Muscle layer of duodenum (tissue), 2 donors: ENCODE results near the gene SLC30A3.

Experiments used
- H3K27ac ChIP-seq: one replicate; pipeline ENCODE4 v1.7.0; 2013; ENCODE audit warnings: mild to moderate bottlenecking, low read length
- H3K27me3 ChIP-seq: one replicate; pipeline ENCODE4 v1.7.0; 2013; ENCODE audit warnings: low read depth, mild to moderate bottlenecking, control low read depth, low read length
- H3K36me3 ChIP-seq, 2 donors: one replicate each; pipeline ENCODE4 v1.7.0; 2013; ENCODE audit warnings: low read length in 2 of 2, control low read depth in 1 of 2, mild to moderate bottlenecking in 1 of 2; ENCODE audit not compliant: insufficient read depth in 2 of 2, control insufficient read depth in 1 of 2
- H3K4me1 ChIP-seq, 2 donors: one replicate each; pipeline ENCODE4 v1.7.0; 2013; ENCODE audit warnings: low read length in 2 of 2, mild to moderate bottlenecking in 2 of 2, control low read depth in 1 of 2, moderate library complexity in 1 of 2; ENCODE audit not compliant: insufficient read depth in 2 of 2, control insufficient read depth in 1 of 2
- H3K4me3 ChIP-seq, 2 donors: one replicate each; pipeline ENCODE4 v1.7.0; 2013; ENCODE audit warnings: low read length in 2 of 2, low read depth in 1 of 2, mild to moderate bottlenecking in 1 of 2
- H3K9me3 ChIP-seq, 2 donors: one replicate each; pipeline ENCODE4 v1.7.0; 2013; ENCODE audit warnings: low read length in 2 of 2, control low read depth in 1 of 2, mild to moderate bottlenecking in 1 of 2; ENCODE audit not compliant: control insufficient read depth in 1 of 2
- donor health status: healthy.

The SLC30A3 gene

GRCh38 chr2:27241761-27242613 lies 20.9 kb downstream of the SLC30A3 start:
- Histone ChIP-seq H3K27me3 (no peaks in the 10 kb centered on the region), H3K27ac (no peak overlapping the region), H3K4me1 (no peaks in the 10 kb centered on the region), H3K36me3 (peaks cover 58 to 75% of the 10 kb centered on the region in 2 donors), H3K4me3 (no peak overlapping the region), H3K9me3 (no peaks in the 10 kb centered on the region)

- H3K27me3 ChIP-seq: no peaks in the 10 kb centered on the region
- no peaks in the 10 kb centered on the region for H3K4me1 ChIP-seq
- H3K4me3 ChIP-seq: no peak overlapping the region
- peaks cover 69 to 89% of the 10 kb centered on the region in 2 donors for H3K36me3 ChIP-seq
- no peaks in the 10 kb centered on the region for H3K9me3 ChIP-seq
- no peak overlapping the region for H3K27ac ChIP-seq
Measured at GRCh38 chr2:27240406-27240805, 22.4 kb downstream of the SLC30A3 start.

GRCh38 chr2:27238976-27239375 lies 23.9 kb downstream of the SLC30A3 start:
- H3K4me1 ChIP-seq: no peaks in the 10 kb centered on the region
- H3K27me3 ChIP-seq: no peaks in the 10 kb centered on the region
- no peaks in the 10 kb centered on the region for H3K9me3 ChIP-seq
- peaks cover 78 to 97% of the 10 kb centered on the region in 2 donors for H3K36me3 ChIP-seq
- H3K27ac ChIP-seq: no peak overlapping the region
- no peak overlapping the region for H3K4me3 ChIP-seq

- Histone ChIP-seq H3K36me3 (peaks cover 78 to 97% of the 10 kb centered on the region in 2 donors), H3K4me1 (no peaks in the 10 kb centered on the region), H3K9me3 (no peaks in the 10 kb centered on the region), H3K27me3 (no peaks in the 10 kb centered on the region), H3K4me3 (no peak overlapping the region), H3K27ac (no peak overlapping the region)
Measured at GRCh38 chr2:27237341-27237945, 25.4 kb downstream of the SLC30A3 start.

- no peak overlapping the region for H3K4me3 ChIP-seq
- no peak overlapping the region for H3K27ac ChIP-seq
- no peaks in the 10 kb centered on the region for H3K9me3 ChIP-seq
- H3K27me3 ChIP-seq: no peaks in the 10 kb centered on the region
- peaks cover 78 to 97% of the 10 kb centered on the region in 2 donors for H3K36me3 ChIP-seq
- no peaks in the 10 kb centered on the region for H3K4me1 ChIP-seq
Measured at GRCh38 chr2:27236626-27237025, 26.2 kb downstream of the SLC30A3 start.

GRCh38 chr2:27236136-27236535 lies 26.7 kb downstream of the SLC30A3 start:
- no peak overlapping the region for H3K4me3 ChIP-seq
- no peak overlapping the region for H3K27ac ChIP-seq
- peaks cover 78 to 96% of the 10 kb centered on the region in 2 donors for H3K36me3 ChIP-seq
- H3K9me3 ChIP-seq: no peaks in the 10 kb centered on the region
- H3K4me1 ChIP-seq: no peaks in the 10 kb centered on the region
- no peaks in the 10 kb centered on the region for H3K27me3 ChIP-seq

- Histone ChIP-seq H3K27me3 (no peaks in the 10 kb centered on the region), H3K27ac (no peak overlapping the region), H3K9me3 (no peaks in the 10 kb centered on the region), H3K36me3 (peaks cover 64 to 82% of the 10 kb centered on the region in 2 donors), H3K4me3 (no peak overlapping the region), H3K4me1 (no peaks in the 10 kb centered on the region)
Measured at GRCh38 chr2:27233341-27233740, 29.5 kb downstream of the SLC30A3 start.

- no peak overlapping the region for H3K4me3 ChIP-seq
- no peak overlapping the region for H3K27ac ChIP-seq
- no peaks in the 10 kb centered on the region for H3K27me3 ChIP-seq
- no peaks in the 10 kb centered on the region for H3K4me1 ChIP-seq
- H3K36me3 ChIP-seq: peaks cover 63 to 77% of the 10 kb centered on the region in 2 donors
- no peaks in the 10 kb centered on the region for H3K9me3 ChIP-seq
Measured at GRCh38 chr2:27231921-27232320, 30.9 kb downstream of the SLC30A3 start.

- H3K4me1 ChIP-seq: no peaks in the 10 kb centered on the region
- H3K27ac ChIP-seq: no peak overlapping the region
- peaks cover 57 to 79% of the 10 kb centered on the region in 2 donors for H3K36me3 ChIP-seq
- no peaks in the 10 kb centered on the region for H3K27me3 ChIP-seq
- no peak overlapping the region for H3K4me3 ChIP-seq
- no peaks in the 10 kb centered on the region for H3K9me3 ChIP-seq
Measured at GRCh38 chr2:27227501-27227900, 35.3 kb downstream of the SLC30A3 start.

GRCh38 chr2:27225526-27225925 lies 37.3 kb downstream of the SLC30A3 start:
- Histone ChIP-seq H3K4me1 (no peaks in the 10 kb centered on the region), H3K36me3 (peaks cover 56 to 69% of the 10 kb centered on the region in 2 donors), H3K9me3 (no peaks in the 10 kb centered on the region), H3K27me3 (no peaks in the 10 kb centered on the region), H3K4me3 (no peak overlapping the region), H3K27ac (no peak overlapping the region)

- H3K36me3 ChIP-seq: peaks cover 56 to 68% of the 10 kb centered on the region in 2 donors
- H3K27me3 ChIP-seq: no peaks in the 10 kb centered on the region
- H3K4me1 ChIP-seq: no peaks in the 10 kb centered on the region
- no peak overlapping the region for H3K4me3 ChIP-seq
- no peak overlapping the region for H3K27ac ChIP-seq
- no peaks in the 10 kb centered on the region for H3K9me3 ChIP-seq
Measured at GRCh38 chr2:27223416-27223815, 39.4 kb downstream of the SLC30A3 start.
